ENCODE measurements around the gene PPP2R5A. TPM values are rescaled to one million over a fixed set of nuclear protein-coding genes. Genes with fewer than 3 reads are reported as not detected.

Gene PPP2R5A
- total RNA-seq, 1 experiment from 2014 or later, result 22.0 TPM

DNA sequence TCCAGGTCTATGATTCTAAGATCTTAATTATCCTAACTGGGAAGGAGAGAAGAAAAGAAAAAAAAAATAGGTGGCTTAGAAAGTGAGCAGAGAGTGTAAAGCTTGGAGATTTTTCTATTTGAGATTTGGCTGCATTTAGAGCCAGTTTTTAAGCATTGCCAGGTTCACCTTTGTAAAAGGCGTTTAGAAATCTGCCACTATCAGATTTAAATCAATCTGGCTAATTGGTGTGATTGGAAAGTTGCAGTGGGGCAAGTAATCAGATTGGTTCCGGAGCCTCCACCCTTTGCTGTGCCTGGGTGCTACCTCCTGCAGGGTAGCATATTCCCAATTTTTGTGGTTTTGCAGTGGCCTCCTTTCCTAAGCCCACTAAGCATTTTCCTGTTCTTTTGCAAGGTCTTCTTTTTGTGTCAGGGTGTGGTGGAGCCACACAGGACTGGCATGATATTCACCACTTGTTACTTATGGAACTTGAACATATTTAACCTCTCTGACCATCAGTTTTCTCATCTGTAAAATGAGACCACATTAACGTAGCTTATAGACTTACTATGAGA lies 48.5 kb upstream of the PPP2R5A start:
- TF ChIP-seq, protein P1, sequence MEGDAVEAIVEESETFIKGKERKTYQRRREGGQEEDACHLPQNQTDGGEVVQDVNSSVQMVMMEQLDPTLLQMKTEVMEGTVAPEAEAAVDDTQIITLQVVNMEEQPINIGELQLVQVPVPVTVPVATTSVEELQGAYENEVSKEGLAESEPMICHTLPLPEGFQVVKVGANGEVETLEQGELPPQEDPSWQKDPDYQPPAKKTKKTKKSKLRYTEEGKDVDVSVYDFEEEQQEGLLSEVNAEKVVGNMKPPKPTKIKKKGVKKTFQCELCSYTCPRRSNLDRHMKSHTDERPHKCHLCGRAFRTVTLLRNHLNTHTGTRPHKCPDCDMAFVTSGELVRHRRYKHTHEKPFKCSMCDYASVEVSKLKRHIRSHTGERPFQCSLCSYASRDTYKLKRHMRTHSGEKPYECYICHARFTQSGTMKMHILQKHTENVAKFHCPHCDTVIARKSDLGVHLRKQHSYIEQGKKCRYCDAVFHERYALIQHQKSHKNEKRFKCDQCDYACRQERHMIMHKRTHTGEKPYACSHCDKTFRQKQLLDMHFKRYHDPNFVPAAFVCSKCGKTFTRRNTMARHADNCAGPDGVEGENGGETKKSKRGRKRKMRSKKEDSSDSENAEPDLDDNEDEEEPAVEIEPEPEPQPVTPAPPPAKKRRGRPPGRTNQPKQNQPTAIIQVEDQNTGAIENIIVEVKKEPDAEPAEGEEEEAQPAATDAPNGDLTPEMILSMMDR (conservative IDR thresholded peaks at IDR 0.05), result no peak
- Histone ChIP-seq H3K56ac (ENCODE audit: insufficient read length, low read depth, low read length) (no peak overlapping the region), H4K20me1 (ENCODE audit: control insufficient read depth, insufficient read depth, insufficient read length) (no peaks in the 10 kb centered on the region), H2BK120ac (ENCODE audit: low read depth, low read length, poor library complexity, severe bottlenecking) (no peak overlapping the region), H4K8ac (replicated peaks; ENCODE audit: insufficient read length, low read depth, low read length) (no peak overlapping the region), H3K9me3 (ENCODE audit: control insufficient read depth, low read depth, low read length) (no peaks in the 10 kb centered on the region), H2AFZ (ENCODE audit: low read length) (no peak overlapping the region), H3K4me2 (ENCODE audit: insufficient read depth, insufficient read length, low read length) (no peak overlapping the region), H3K23ac (ENCODE audit: insufficient read length, low read depth, low read length) (no peak overlapping the region), H2BK5ac (ENCODE audit: insufficient read length, low read length) (no peak overlapping the region), H4K91ac (ENCODE audit: insufficient read length, low read depth, low read length) (no peak overlapping the region), H2BK20ac (ENCODE audit: low read depth, low read length, poor library complexity, severe bottlenecking) (no peak overlapping the region), H3K79me2 (ENCODE audit: insufficient read depth, low read length) (no peaks in the 10 kb centered on the region), H3T11ph (ENCODE audit: low read length) (no peak overlapping the region), H3K4ac (ENCODE audit: low read depth, low read length) (no peak overlapping the region), H3K9ac (ENCODE audit: extremely low read depth, insufficient read length, low read length) (no peak overlapping the region), H3K79me1 (ENCODE audit: insufficient read depth, low read depth, low read length, poor library complexity, severe bottlenecking) (no peaks in the 10 kb centered on the region), H3K27me3 (ENCODE audit: insufficient read depth, low read length) (no peaks in the 10 kb centered on the region), H2AK5ac (ENCODE audit: insufficient read length, low read length) (no peak overlapping the region), H4K5ac (ENCODE audit: insufficient read length, low read depth, low read length) (no peak overlapping the region), H2BK12ac (ENCODE audit: insufficient read length, low read depth, low read length) (no peak overlapping the region), H3K18ac (ENCODE audit: insufficient read length, low read depth, low read length) (no peak overlapping the region), H3K27ac (ENCODE audit: insufficient read length, low read depth, low read length) (no peak overlapping the region), H3K23me2 (ENCODE audit: insufficient read length, low read depth, low read length, poor library complexity, severe bottlenecking) (no peaks in the 10 kb centered on the region), H2BK15ac (ENCODE audit: low read depth, low read length) (no peak overlapping the region), H3K14ac (ENCODE audit: insufficient read depth, low read length) (no peak overlapping the region), H3K4me1 (ENCODE audit: insufficient read depth, low read length) (no peaks in the 10 kb centered on the region)
- no peaks in the 10 kb centered on the region for H3K36me3 Mint-ChIP-seq (ENCODE audit: insufficient read depth in 1 of 3, low read depth in 3 of 3)
- H3K27me3 Mint-ChIP-seq (ENCODE audit: low read depth), result no peaks in the 10 kb centered on the region; the same call in 1 of the 2 replicates
- DNase-seq, result no peak
- no peak overlapping the region for H3K27ac Mint-ChIP-seq
- H3K9me3 Mint-ChIP-seq, result no peaks in the 10 kb centered on the region; a peak in 1 of 5 replicates
- no peaks in the 10 kb centered on the region; a peak in 1 of 4 replicates for H3K4me1 Mint-ChIP-seq
- WGBS (ENCODE audit: extremely low coverage, insufficient read length, low lambda C conversion rate), result no CpG with 5 or more reads among the region's 3 CpGs
- no peak overlapping the region; a peak in 1 of 5 replicates for H3K4me3 Mint-ChIP-seq
